ENCODE results near the gene SLC37A4. TPM values are rescaled to one million over a fixed set of nuclear protein-coding genes. Genes with fewer than 3 reads are reported as not detected.

SLC37A4 gene
- total and polyA plus RNA-seq, 2 donors (not counting 3 experiments of a cell fraction or from before 2014, with no cell fraction given) = 21.5 to 36.5 TPM

GRCh38 chr11:119019996-119020395, 10.7 kb downstream of the SLC37A4 start:
- Histone ChIP-seq H2AFZ (ENCODE audit: low read depth, low read length) (no peak overlapping the region), H3K9me1 (replicated peaks; ENCODE audit: control insufficient read depth, extremely low read depth, insufficient read depth, low read length) (no peaks in the 10 kb centered on the region), H3K4me3 (replicated peaks in 1 of 3; ENCODE audit: insufficient read depth in 1 of 3, low read depth in 1 of 3, low read length in 3 of 3) (peak overlapping the region in 1 of 3 experiments; percentile 98), H3K9me3 (replicated peaks; ENCODE audit: control insufficient read depth, insufficient read depth, low read length) (no peaks in the 10 kb centered on the region), H3K36me3 (ENCODE audit: control insufficient read depth in 2 of 2, extremely low read depth in 1 of 2, insufficient read depth in 2 of 2, low read length in 2 of 2) (peaks cover 16 to 23% of the 10 kb centered on the region in 2 experiments), H3K4me1 (ENCODE audit: control insufficient read depth, extremely low read depth, insufficient read depth, low read length) (peaks cover 30% of the 10 kb centered on the region), H3K9ac (replicated peaks; ENCODE audit: extremely low read depth, insufficient read depth, low read length) (no peak overlapping the region), H3K27me3 (ENCODE audit: control insufficient read depth in 2 of 2, insufficient read depth in 2 of 2, low read length in 2 of 2) (no peaks in the 10 kb centered on the region), H3K27ac (ENCODE audit: insufficient read depth, low read depth, low read length) (no peak overlapping the region), H3K4me2 (ENCODE audit: insufficient read depth, low read length) (peak overlapping the region; percentile 81), H3K79me2 (ENCODE audit: control insufficient read depth, insufficient read depth, low read length) (peaks cover 44% of the 10 kb centered on the region), H4K20me1 (replicated peaks; ENCODE audit: control insufficient read depth, extremely low read depth, insufficient read depth, low read length) (no peaks in the 10 kb centered on the region)
- no TSS peak for BruUV-seq (replicated peaks)
- dilution Hi-C loops (cut with MboI; ENCODE audit: extremely low pct_ligation_motif_present, low sequenced_read_pairs) (no loop called here), intact Hi-C loops (cut with micrococcal nuclease) (loop anchor here (2.0 to 5.0 kb wide), 2 partner anchors 75 to 93 kb away; partner anchors contain the start of gene BCL9L)
- POLR2A ChIA-PET = no interaction called here
- CTCF ChIA-PET = interaction anchor here (1.0 to 3.1 kb wide), 3 partner anchors 9 to 330 kb away, joined by 3 to 11 read pairs (median 4); partner anchors contain the start of gene SLC37A4
- FAIRE-seq (no peak), DNase-seq (ENCODE audit: low read depth, low spot score) (no peak)
- TF ChIP-seq POLR2AphosphoS5 (IDR thresholded peaks at IDR 0.05; ENCODE audit: insufficient read depth, low read depth, low read length) (no peak), MYC (IDR thresholded peaks at IDR 0.05; ENCODE audit: low read depth, low read length) (no peak), MAX (IDR thresholded peaks at IDR 0.05; ENCODE audit: insufficient read depth, insufficient read length) (no peak), CTCF (IDR thresholded peaks at IDR 0.05; ENCODE audit: extremely low read depth in 1 of 2, insufficient read depth in 1 of 2, low read depth in 1 of 2, low read length in 2 of 2) (no peak), GATA2 (IDR thresholded peaks at IDR 0.05; ENCODE audit: insufficient read depth, insufficient read length, low read depth, low read length) (no peak), FOS (IDR thresholded peaks at IDR 0.05; ENCODE audit: borderline replicate concordance, insufficient read depth, low read length) (no peak), POLR2A (IDR thresholded peaks at IDR 0.05; ENCODE audit: low read depth, low read length) (no peak), EZH2 (IDR thresholded peaks at IDR 0.05; ENCODE audit: borderline replicate concordance, low read depth, low read length, severe bottlenecking) (no peak), JUN (IDR thresholded peaks at IDR 0.05; ENCODE audit: borderline replicate concordance, insufficient read depth, insufficient read length, low read depth) (no peak)

Measured in endothelial cell of umbilical vein (primary cell).